ENCODE results near the gene PLVAP.

PLVAP gene

GRCh38 chr19:17353386-17353785 lies 23.8 kb downstream of the PLVAP start:
- DNase-seq = no peak

DNA sequence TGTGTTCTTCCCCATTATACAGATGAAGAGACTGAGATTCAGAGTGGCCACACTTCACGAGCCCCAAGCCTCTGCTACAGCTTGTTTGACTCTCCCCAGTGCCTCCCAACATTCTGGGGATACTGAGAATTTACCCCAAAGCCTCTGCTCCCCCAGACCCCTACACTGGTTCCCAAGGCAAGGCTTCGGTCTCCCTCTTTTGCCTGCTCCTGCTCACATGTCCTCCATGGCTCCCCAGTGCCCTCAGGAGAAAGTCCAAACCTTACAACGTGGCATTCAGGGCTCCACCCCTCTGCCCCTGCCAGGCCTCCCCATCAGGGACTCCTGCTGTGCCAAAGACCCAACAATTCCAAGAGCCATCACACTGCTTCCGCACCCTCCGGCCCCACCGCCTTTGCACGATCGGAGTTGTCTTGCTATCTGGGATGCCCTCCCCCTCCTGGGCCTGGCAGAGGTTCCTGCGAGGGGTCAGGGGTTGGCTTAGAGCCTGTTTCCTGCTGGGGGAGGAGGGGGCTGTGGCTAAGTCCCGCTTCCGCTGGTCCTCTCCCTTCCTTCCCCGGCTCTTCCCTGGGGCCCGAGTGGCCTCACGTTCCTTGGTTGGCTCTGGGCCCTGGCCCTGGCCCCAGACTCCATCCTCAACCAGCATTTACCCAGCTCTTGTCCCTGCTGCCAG lies 24.4 kb downstream of the PLVAP start:
- DNase-seq = no peak

DNA sequence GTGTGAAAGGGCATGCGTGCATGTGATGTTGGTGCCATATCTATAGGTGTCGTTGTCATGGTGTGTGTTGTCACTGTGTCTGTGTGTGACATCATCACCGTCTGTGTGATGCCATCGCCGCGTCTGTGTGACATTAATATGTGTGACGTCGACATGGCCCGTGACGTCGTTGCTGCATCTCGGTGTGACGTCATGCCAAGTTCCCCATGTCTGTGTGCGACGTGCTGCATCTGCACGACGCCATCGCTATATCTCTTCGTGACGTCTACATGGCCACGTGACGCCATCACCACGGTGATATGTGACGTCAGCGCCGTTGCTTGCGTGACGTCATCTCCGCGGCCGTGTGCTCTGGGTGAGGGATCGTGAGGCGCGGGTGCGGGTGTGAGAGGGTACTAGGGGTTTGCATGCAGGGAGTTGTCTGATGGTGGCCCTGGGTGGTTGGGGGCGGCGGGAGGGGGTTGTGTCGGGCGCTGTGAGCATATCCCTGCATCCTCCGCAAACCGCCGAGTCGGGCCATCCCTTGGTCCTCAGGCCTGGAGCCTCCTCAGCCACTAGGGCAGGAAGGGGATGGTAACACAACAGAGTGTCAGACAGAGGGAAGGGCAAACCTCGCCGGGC lies 25.2 kb downstream of the PLVAP start:
- DNase-seq = no peak

- DNase-seq = no peak
Measured at GRCh38 chr19:17348700-17349099, 28.4 kb downstream of the PLVAP start.

- DNase-seq = no peak
Measured at GRCh38 chr19:17347877-17348276, 29.3 kb downstream of the PLVAP start.

DNA sequence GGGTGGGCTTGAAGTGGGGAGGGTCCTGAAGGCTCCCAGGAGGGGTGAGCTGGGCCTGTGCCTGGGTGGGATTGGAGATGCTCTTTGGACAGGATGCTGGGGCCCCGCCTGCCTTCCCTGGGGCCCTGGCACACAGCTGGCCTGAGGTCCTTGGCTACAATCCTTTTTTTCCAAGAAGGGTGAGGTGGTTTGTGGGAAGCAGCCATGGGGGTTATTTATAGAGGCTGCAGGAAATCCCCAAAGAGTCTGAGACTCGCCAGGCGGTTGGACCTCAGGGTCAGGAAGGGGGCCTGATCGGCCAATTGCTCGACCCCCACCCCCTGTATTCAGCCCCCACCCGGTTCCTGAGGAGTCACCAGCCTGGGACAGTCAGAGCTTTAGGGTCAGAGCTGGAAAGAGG lies 29.8 kb downstream of the PLVAP start:
- no peak for DNase-seq

GRCh38 chr19:17346109-17346671 lies 31.0 kb downstream of the PLVAP start:
- peak; percentile 59 for DNase-seq

DNA sequence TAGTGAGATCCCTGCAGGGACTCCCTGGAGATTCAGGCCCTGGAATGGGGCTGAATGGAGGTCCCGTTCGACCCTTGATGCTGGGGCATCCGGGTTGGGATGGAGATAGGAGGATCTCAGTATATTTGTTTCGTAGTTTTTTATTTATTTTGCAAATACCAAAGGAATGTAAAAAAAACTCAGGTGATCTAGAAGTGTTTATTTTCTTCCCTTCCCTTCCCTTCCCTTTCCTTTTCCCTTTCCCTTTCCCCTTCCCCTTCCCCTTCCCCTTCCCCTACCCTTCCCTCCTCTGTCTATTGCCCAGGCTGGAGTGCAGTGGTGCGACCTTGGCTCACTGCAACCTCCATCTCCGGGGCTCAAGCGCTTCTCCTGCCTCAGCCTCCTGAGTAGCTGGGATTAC lies 35.3 kb downstream of the PLVAP start:
- no peak for DNase-seq

DNA sequence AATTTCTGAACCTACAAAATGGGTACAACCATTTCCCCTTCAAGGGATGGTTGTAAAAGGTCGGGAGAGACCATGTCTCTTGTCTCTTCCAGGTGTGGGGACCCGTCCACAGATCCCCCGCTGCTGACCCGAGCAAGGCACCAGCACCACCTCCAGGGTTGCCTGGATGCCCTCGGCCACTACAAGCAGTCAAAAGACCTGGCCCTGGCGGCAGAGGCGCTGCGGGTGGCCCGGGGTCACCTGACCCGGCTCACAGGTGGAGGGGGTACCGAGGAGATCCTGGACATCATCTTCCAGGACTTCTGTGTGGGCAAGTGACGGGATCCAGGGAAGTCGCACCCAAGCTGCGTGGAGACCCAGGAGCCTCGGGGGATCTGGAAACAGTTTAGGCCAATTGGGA lies 35.8 kb downstream of the PLVAP start:
- DNase-seq = no peak

GRCh38 chr19:17340871-17341357 lies 36.2 kb downstream of the PLVAP start:
- no peak for DNase-seq

GRCh38 chr19:17340302-17340870 lies 36.8 kb downstream of the PLVAP start:
- DNase-seq = no peak

DNA sequence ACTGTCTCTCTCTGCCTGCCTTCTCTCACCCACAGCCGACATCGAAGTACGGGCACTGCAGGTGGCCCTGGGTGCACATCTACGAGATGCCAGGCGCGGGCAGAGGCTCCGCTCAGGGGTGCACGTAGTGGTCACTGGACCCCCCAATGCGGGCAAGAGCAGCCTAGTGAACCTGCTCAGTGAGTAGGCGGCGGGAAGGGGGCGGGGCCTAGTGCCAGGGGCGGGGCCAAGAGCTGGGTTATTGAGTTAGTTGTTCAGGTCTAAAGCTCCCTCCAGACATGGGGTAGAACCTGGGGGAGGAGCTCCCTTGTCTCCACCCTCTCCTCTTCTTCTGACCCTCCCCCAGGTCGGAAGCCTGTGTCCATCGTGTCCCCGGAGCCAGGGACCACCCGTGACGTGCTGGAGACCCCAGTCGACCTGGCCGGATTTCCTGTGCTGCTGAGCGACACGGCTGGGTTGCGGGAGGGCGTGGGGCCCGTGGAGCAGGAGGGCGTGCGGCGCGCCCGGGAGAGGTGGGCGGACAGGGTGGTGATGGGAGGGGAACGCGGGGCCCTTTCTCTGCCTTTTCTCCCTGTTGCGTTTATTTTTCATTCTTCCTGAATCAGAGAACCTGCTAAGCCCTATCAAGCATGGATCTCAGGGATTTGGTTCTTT lies 37.9 kb downstream of the PLVAP start:
- peak; percentile 23 for DNase-seq

GRCh38 chr19:17338433-17339078 lies 38.6 kb downstream of the PLVAP start:
- no peak for DNase-seq

- DNase-seq = no peak
Measured at GRCh38 chr19:17337675-17338432, 39.3 kb downstream of the PLVAP start.

GRCh38 chr19:17336872-17337674 lies 40.1 kb downstream of the PLVAP start, which contains the start of gene GTPBP3:
GTPBP3 (plus strand) TSS chr19:17337553; CDS start chr19:17337612, 59 bp downstream.
- peak; percentile 97 for DNase-seq

GRCh38 chr19:17335575-17335974 lies 41.6 kb downstream of the PLVAP start:
- no peak for DNase-seq

GRCh38 chr19:17334414-17335409 lies 42.4 kb downstream of the PLVAP start, which contains the start of gene ANO8:
ANO8 (minus strand) TSS chr19:17334855; CDS start chr19:17334670, 185 bp downstream.
- DNase-seq = peak; percentile 97

- DNase-seq = peak; percentile 81
Measured at GRCh38 chr19:17333611-17334413, 43.3 kb downstream of the PLVAP start.
